Suprapubic skin (tissue), 4 donors: ENCODE results near the gene CGNL1.

ENCODE experiments used
- CTCF ChIP-seq, 2 donors: fragments of 200-600 bp in 1 of 2; fragments of 450-650 bp in 1 of 2; sonication (generic) in 1 of 2; IDR thresholded peaks; one replicate each; pipeline ENCODE4 v1.5.1; 2016 to 2019; ENCODE audit warnings: antibody characterized with exemption in 2 of 2, mild to moderate bottlenecking in 1 of 2, moderate library complexity in 1 of 2
- POLR2A ChIP-seq, 2 donors: fragments of 450-650 bp; IDR thresholded peaks; one replicate each; pipeline ENCODE4 v1.6.1; 2017; ENCODE audit warnings: antibody characterized with exemption in 2 of 2, mild to moderate bottlenecking in 2 of 2, moderate library complexity in 2 of 2
- POLR2AphosphoS5 ChIP-seq, 3 donors: sonication (generic); formaldehyde crosslinking; IDR thresholded peaks; one replicate each; pipeline ENCODE4 v1.6.1; 2017; ENCODE audit warnings: antibody characterized with exemption in 3 of 3

GRCh38 chr15:57364282-57365007, 11.9 kb upstream of the CGNL1 start:
- TF ChIP-seq CTCF (IDR thresholded peaks at IDR 0.05), result no peak
- TF ChIP-seq POLR2AphosphoS5 (IDR thresholded peaks at IDR 0.05), result no peak
- no peak for TF ChIP-seq POLR2A (IDR thresholded peaks at IDR 0.05)
